ENCODE data around the gene ACTN2.

The ACTN2 gene

DNA sequence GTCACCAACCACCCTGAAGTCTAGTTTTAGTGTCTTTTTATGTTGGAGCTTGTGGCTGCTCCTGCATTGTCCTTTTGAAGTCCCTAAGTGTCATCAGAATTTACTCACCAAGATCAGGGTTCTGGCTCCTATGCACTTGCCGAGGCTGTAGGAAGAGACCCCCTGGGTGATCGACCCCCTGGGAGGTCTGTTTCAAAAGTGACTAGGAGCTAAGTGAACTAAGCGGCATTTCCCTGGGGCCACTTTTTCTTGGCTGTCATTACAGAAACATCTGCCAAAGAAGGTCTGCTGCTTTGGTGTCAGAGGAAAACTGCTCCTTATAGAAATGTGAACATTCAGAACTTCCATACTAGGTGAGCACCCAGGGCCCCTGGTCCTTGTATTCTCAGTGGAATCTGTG, 39.4 kb downstream of the ACTN2 start:
- no peak for ATAC-seq (ENCODE audit: insufficient read depth, low read depth)
- Histone ChIP-seq H2AFZ (ENCODE audit: low read depth, low read length) (no peak overlapping the region), H3K4me1 (ENCODE audit: insufficient read depth, low read length) (no peaks in the 10 kb centered on the region), H3K36me3 (ENCODE audit: insufficient read depth, low read length) (no peaks in the 10 kb centered on the region), H3K9me3 (ENCODE audit: insufficient read depth, low read length, severe bottlenecking) (no peaks in the 10 kb centered on the region), H3K9ac (ENCODE audit: low read depth, low read length) (no peak overlapping the region), H3K27ac (ENCODE audit: low read length) (no peak overlapping the region), H3K4me3 (ENCODE audit: low read depth in 1 of 2, low read length in 2 of 2) (no peak overlapping the region), H3K27me3 (ENCODE audit: insufficient read depth, low read length, poor library complexity) (peaks cover 2% of the 10 kb centered on the region), H3K79me2 (ENCODE audit: insufficient read depth, low read length) (no peaks in the 10 kb centered on the region), H4K20me1 (ENCODE audit: insufficient read depth, low read length) (no peaks in the 10 kb centered on the region), H3K4me2 (ENCODE audit: insufficient read depth, low read length) (no peak overlapping the region)
- no peak for TF ChIP-seq EZH2 (IDR thresholded peaks at IDR 0.05; ENCODE audit: borderline replicate concordance, low read depth, low read length, severe bottlenecking)
- TF ChIP-seq, protein P1, sequence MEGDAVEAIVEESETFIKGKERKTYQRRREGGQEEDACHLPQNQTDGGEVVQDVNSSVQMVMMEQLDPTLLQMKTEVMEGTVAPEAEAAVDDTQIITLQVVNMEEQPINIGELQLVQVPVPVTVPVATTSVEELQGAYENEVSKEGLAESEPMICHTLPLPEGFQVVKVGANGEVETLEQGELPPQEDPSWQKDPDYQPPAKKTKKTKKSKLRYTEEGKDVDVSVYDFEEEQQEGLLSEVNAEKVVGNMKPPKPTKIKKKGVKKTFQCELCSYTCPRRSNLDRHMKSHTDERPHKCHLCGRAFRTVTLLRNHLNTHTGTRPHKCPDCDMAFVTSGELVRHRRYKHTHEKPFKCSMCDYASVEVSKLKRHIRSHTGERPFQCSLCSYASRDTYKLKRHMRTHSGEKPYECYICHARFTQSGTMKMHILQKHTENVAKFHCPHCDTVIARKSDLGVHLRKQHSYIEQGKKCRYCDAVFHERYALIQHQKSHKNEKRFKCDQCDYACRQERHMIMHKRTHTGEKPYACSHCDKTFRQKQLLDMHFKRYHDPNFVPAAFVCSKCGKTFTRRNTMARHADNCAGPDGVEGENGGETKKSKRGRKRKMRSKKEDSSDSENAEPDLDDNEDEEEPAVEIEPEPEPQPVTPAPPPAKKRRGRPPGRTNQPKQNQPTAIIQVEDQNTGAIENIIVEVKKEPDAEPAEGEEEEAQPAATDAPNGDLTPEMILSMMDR (IDR thresholded peaks at IDR 0.05; ENCODE audit: borderline replicate concordance, extremely low read depth, low read length, poor library complexity, severe bottlenecking): no peak
- no peak for DNase-seq

DNA sequence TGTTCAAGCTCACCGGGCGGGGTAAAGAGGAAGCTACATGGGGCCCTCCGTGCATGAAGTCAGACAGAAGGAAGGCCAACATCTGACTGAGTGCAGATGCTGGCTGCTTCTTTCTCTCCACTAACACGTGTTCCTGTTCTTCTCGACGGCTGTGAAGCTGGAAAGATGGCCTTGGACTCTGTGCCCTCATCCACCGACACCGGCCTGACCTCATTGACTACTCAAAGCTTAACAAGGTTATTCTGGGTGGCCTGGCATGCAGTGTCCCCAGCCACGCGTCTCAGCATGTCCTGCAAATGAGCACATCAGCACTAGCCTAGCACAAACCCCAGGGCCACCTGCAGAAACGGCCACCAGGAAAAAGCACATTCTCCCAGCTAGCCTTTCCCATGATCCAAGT, 41.2 kb downstream of the ACTN2 start:
- no peak overlapping the region for H2AFZ ChIP-seq (ENCODE audit: low read depth, low read length)
- no peak for ATAC-seq (ENCODE audit: insufficient read depth, low read depth)

DNA sequence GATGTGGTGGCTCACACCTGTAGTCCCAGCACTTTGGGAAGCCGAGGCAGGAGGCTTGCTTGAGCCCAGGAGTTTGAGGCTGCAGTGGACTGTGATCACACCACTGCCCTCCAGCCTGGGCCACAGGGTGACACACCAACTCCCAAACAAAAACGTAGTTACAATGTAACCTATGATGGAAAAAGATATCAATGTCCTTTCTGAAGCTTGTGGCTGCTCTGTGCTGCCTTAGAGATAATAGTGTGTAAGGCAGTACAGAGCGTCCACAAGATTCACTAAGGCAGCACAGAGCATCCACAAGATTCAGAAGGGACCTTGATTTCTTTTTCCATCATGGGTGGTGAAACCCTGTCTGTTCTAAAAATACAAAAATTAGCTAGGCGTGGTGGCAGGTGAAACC, 42.5 kb downstream of the ACTN2 start:
- H3K9ac ChIP-seq (ENCODE audit: low read depth, low read length): no peak overlapping the region
- H3K27ac ChIP-seq (ENCODE audit: low read length): no peak overlapping the region
- no peaks in the 10 kb centered on the region for H3K36me3 ChIP-seq (ENCODE audit: insufficient read depth, low read length)
- TF ChIP-seq, protein P1 (IDR thresholded peaks at IDR 0.05; ENCODE audit: borderline replicate concordance, extremely low read depth, low read length, poor library complexity, severe bottlenecking): no peak
- no peak for TF ChIP-seq EZH2 (IDR thresholded peaks at IDR 0.05; ENCODE audit: borderline replicate concordance, low read depth, low read length, severe bottlenecking)
- H3K4me3 ChIP-seq (ENCODE audit: low read depth in 1 of 2, low read length in 2 of 2): no peak overlapping the region
- H3K27me3 ChIP-seq (ENCODE audit: insufficient read depth, low read length, poor library complexity): peaks cover 5% of the 10 kb centered on the region
- no peaks in the 10 kb centered on the region for H4K20me1 ChIP-seq (ENCODE audit: insufficient read depth, low read length)
- DNase-seq (no peak), ATAC-seq (ENCODE audit: insufficient read depth, low read depth) (no peak)
- H3K9me3 ChIP-seq (ENCODE audit: insufficient read depth, low read length, severe bottlenecking): no peaks in the 10 kb centered on the region
- no peak overlapping the region for H3K4me2 ChIP-seq (ENCODE audit: insufficient read depth, low read length)
- H3K79me2 ChIP-seq (ENCODE audit: insufficient read depth, low read length): no peaks in the 10 kb centered on the region
- H2AFZ ChIP-seq (ENCODE audit: low read depth, low read length): no peak overlapping the region
- no peaks in the 10 kb centered on the region for H3K4me1 ChIP-seq (ENCODE audit: insufficient read depth, low read length)

More for the DNA sequence above, 41.2 kb downstream of the ACTN2 start:
- TF ChIP-seq EZH2 (IDR thresholded peaks at IDR 0.05; ENCODE audit: borderline replicate concordance, low read depth, low read length, severe bottlenecking): no peak
- no peak overlapping the region for H3K27ac ChIP-seq (ENCODE audit: low read length)
- H3K9ac ChIP-seq (ENCODE audit: low read depth, low read length): no peak overlapping the region
- no peak for DNase-seq
- H3K9me3 ChIP-seq (ENCODE audit: insufficient read depth, low read length, severe bottlenecking): no peaks in the 10 kb centered on the region
- no peaks in the 10 kb centered on the region for H3K4me1 ChIP-seq (ENCODE audit: insufficient read depth, low read length)
- H4K20me1 ChIP-seq (ENCODE audit: insufficient read depth, low read length): no peaks in the 10 kb centered on the region
- no peaks in the 10 kb centered on the region for H3K79me2 ChIP-seq (ENCODE audit: insufficient read depth, low read length)
- H3K4me3 ChIP-seq (ENCODE audit: low read depth in 1 of 2, low read length in 2 of 2): no peak overlapping the region
- H3K4me2 ChIP-seq (ENCODE audit: insufficient read depth, low read length): no peak overlapping the region
- no peaks in the 10 kb centered on the region for H3K36me3 ChIP-seq (ENCODE audit: insufficient read depth, low read length)
- H3K27me3 ChIP-seq (ENCODE audit: insufficient read depth, low read length, poor library complexity): peaks cover 2% of the 10 kb centered on the region

DNA sequence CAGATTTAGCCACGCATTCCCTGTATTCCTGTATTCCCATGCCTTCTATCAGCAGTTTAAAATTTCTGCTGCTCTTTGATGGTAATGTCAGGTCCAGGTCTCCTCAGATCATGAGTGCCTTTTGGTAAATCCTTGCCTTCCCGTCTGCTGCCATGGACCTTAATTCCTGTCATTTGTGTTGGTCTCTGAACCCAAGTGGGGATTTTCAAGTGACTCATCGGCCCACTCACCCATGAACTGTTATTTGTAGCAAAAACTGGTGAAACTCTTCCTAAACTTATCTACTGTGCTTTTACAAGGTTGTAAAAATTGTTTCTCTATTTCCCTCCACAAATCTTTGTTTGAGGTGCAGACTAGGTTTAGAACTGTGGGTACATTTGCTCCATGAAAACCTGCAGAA, 47.4 kb downstream of the ACTN2 start:
- no peak for TF ChIP-seq EZH2 (IDR thresholded peaks at IDR 0.05; ENCODE audit: borderline replicate concordance, low read depth, low read length, severe bottlenecking)
- TF ChIP-seq, protein P1 (IDR thresholded peaks at IDR 0.05; ENCODE audit: borderline replicate concordance, extremely low read depth, low read length, poor library complexity, severe bottlenecking): no peak
- no peaks in the 10 kb centered on the region for H3K4me1 ChIP-seq (ENCODE audit: insufficient read depth, low read length)
- ATAC-seq (ENCODE audit: insufficient read depth, low read depth): no peak

More for the DNA sequence above, 47.4 kb downstream of the ACTN2 start:
- no peak overlapping the region for H3K4me2 ChIP-seq (ENCODE audit: insufficient read depth, low read length)
- no peak for DNase-seq
- H2AFZ ChIP-seq (ENCODE audit: low read depth, low read length): no peak overlapping the region
- H3K4me3 ChIP-seq (ENCODE audit: low read depth in 1 of 2, low read length in 2 of 2): no peak overlapping the region
- no peaks in the 10 kb centered on the region for H4K20me1 ChIP-seq (ENCODE audit: insufficient read depth, low read length)
- no peak overlapping the region for H3K9ac ChIP-seq (ENCODE audit: low read depth, low read length)
- no peak overlapping the region for H3K27ac ChIP-seq (ENCODE audit: low read length)
- no peaks in the 10 kb centered on the region for H3K9me3 ChIP-seq (ENCODE audit: insufficient read depth, low read length, severe bottlenecking)
- no peaks in the 10 kb centered on the region for H3K79me2 ChIP-seq (ENCODE audit: insufficient read depth, low read length)
- H3K36me3 ChIP-seq (ENCODE audit: insufficient read depth, low read length): no peaks in the 10 kb centered on the region
- H3K27me3 ChIP-seq (ENCODE audit: insufficient read depth, low read length, poor library complexity): peaks cover 5% of the 10 kb centered on the region

All from DND-41 (cell line).